D721Med (cell line): Measurements from ENCODE around the gene NAXD.
A peak's percentile ranks its signal among the peaks of the same experiment; 100 is the strongest.

Experiments
- DNase-seq: peaks from one replicate; pipeline ENCODE4 v3.0.0; 2011; ENCODE audit warnings: low spot score; ENCODE audit not compliant: insufficient read length
- FAIRE-seq: peaks from 2 replicates; lab custom pipeline; 2011; peaks lifted over from hg19 to GRCh38; lab: Jason Lieb, UNC
- CTCF ChIP-seq: IDR thresholded peaks from 2 replicates; pipeline ENCODE4 v1.5.1; 2012; ENCODE audit warnings: mild to moderate bottlenecking, control low read depth; ENCODE audit not compliant: insufficient read depth; ENCODE audit errors: missing control alignments

The NAXD gene

DNA sequence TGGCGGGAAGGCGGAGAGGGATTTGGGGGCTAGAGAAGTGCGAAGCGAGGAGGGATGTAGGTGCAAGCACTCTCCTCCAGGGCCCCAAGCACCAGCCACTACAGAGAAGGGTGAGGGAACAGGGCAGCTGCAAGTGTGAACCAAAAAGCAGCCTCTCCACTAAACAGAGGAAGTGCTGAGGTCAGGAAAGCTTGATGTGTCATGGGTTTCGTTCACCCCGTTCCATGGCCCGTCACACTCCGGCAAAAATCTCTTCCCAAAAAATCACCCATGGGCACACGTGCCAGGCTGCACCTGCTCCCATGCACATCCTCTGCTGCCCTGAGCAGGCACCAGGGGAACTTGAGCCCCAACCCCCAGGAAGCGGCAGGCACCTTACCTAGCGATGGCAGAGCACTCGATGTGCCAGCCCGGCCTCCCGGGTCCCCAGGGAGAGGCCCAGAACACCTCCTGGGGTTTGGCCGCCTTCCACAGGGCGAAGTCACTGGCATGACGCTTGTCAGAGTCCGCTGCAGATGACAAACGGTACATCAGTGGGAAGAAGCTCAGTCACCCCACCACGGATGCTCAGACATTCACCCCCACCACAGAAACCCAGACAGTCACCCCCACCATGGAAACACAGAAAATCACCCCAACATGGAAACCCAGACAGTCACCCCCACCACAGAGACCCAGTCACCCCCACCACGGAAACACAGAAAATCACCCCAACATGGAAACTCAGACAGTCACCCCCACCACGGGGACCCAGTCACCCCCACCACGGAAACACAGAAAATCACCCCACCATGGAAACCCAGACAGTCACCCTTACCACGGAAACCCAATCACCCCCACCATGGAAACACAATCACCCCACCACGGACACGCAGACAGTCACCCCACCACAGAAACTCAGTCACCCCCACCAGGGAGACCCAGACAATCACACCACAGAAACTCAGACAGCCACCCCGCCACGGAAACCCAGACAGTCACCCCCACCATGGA lies 61.5 kb downstream of the NAXD start:
- FAIRE-seq = no peak
- TF ChIP-seq CTCF = no peak
- DNase-seq = no peak

DNA sequence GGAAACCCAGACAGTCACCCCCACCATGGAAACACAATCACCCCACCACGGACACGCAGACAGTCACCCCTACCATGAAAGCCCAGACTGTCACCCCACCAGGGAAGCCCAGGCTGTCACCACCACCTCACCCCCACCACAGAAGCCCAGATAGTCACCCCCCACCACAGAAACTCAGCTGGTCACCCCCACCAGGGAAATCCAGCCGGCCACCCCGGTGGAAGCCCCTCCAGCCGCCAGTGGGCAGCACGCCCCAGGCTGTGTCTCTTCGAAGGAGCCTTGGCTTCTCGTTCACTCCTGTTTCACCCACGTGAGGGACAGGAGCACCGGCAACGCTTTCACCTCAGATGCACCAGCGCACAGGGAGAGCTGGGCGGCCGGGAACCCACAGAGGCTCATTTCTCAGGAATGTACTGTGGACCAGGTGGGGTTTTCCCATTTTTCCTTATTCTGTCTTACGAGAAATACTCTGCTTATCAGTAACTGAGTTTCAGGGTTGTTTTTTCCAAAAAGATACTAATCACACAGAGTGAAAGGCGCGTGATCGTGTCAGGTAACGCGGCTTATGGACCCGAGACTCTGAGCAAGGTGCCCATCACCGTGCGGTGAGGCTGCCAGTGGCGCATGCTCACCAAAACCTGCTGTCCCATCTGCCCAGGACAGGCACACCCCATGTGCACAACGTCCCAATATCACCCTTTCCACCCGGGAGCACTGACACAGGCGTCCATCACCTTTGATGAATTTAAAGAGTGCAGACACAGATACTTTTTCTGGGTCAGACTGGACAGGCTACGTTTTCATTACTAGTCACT lies 62.6 kb downstream of the NAXD start:
- FAIRE-seq = no peak
- DNase-seq = no peak
- no peak for TF ChIP-seq CTCF

GRCh38 chr13:110680852-110681251 lies 65.5 kb downstream of the NAXD start:
- FAIRE-seq (no peak), DNase-seq (no peak)
- TF ChIP-seq CTCF = peak; percentile 28

DNA sequence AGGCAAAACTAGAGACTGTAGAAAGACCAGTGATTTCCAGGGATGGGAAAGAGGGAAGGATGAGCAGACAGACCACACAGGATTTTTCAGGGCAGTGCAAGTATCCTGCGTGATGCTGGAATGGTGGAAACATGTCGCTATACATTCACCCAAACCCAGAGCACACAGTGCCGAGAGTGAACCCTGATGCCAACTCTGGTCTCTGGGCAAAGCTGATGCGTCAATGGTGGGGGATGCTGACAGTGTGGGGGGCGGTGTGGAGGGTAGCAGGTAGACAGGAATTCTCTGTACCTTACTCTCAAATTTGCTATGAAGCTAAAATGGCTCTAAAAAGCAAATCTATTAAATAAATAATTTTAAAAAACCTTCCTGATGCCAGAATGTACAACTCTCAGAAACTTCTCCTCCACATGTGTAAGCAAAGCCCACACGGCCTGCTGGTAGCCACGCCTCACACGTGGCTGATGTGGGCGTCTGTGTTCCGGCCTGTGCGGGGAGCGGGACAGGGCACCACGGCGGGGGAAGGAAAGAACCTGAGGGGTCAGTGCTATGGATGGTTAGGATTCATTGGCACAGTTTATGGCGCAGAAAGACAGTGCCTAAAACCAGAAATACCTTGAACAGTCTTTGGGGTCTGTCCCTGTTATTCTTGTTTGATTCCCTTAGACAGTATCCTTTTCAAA lies 66.7 kb downstream of the NAXD start:
- no peak for DNase-seq
- TF ChIP-seq CTCF = no peak
- FAIRE-seq = no peak

DNA sequence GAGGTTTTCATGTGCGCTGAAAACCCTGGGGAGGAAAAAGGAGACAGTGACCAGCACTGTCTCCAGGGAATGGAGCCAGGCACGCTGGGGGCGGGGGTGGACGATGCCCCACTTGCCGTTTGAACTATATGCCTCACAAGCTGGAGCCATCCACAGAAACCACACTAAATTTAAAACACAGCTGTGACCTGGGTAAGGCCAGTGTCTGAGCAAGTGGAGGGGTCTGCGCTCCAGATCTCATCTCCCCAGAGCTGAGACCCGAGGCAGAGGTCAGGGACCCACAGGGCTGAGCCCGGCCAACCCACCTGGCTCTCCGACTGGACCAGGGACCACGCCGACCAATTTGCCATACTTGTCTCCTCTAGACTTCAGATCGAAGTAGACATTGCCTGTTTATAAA lies 67.4 kb downstream of the NAXD start:
- no peak for TF ChIP-seq CTCF
- FAIRE-seq (no peak), DNase-seq (no peak)

DNA sequence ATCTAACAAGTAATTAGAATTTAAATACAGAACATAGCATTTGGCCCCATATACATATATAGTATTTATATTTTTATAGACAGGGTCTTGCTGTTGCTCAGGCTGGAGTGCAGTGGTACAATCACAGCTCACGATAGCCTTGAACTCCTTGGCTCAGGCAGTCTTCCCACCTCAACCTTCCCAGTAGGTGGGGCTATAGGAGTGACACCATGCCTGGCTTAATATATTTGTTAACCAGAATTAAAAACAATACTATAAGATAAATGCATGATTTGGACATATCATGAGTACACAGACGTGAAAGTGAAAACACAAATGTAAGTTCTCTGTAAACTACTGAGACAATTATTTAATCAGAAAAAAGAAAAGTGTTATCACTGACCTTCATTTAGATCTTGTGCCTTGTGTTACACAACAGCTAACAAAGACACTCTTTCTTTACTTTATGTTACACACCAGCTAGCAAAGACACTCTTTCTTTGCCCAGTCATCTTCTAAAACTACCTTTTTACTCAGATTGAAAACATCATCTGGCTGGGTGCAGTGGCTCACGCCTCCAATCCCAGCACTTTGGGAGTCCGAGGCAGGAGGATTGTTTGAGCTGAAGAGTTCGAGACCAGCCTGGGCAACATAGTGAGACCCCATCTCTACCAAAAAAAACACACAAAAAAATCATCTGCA lies 68.0 kb downstream of the NAXD start:
- peak; percentile 30 for TF ChIP-seq CTCF
- no peak for DNase-seq
- no peak for FAIRE-seq
